Spinal cord (tissue), 10 donors: Measurements from ENCODE around the gene KLK11. TPM values are rescaled to one million over a fixed set of nuclear protein-coding genes. Genes with fewer than 3 reads are reported as not detected.

Experiments
- DNase-seq, 6 donors: peaks; one replicate each; pipeline versions ENCODE4 v3.0.0 to v3.0.0-alpha.2; 2013 to 2015; ENCODE audit warnings: low spot score in 6 of 6, low read depth in 4 of 6
- H3K27ac ChIP-seq: one replicate; pipeline ENCODE4 v1.5.1; 2013; ENCODE audit warnings: low read depth, low read length, control low read depth
- H3K27me3 ChIP-seq: one replicate; pipeline ENCODE4 v1.6.1; 2013; ENCODE audit warnings: low read length; ENCODE audit not compliant: control insufficient read depth, insufficient read depth
- H3K36me3 ChIP-seq: one replicate; pipeline ENCODE4 v1.6.1; 2013; ENCODE audit warnings: low read length; ENCODE audit not compliant: control insufficient read depth, insufficient read depth
- H3K4me1 ChIP-seq: one replicate; pipeline ENCODE4 v1.6.1; 2013; ENCODE audit warnings: low read length; ENCODE audit not compliant: control insufficient read depth, insufficient read depth
- H3K4me3 ChIP-seq: one replicate; pipeline ENCODE4 v1.5.1; 2013; ENCODE audit warnings: low read depth, low read length, control low read depth
- H3K9me3 ChIP-seq: one replicate; pipeline ENCODE4 v1.6.1; 2013; ENCODE audit warnings: low read length; ENCODE audit not compliant: control insufficient read depth, insufficient read depth
- WGBS: methylation state at CpG from one replicate; pipeline ENCODE4 v1.1.5; 2013; ENCODE audit warnings: missing lambda C conversion rate; ENCODE audit not compliant: insufficient coverage; 5-methylcytosine and 5-hydroxymethylcytosine counted together
- polyA plus RNA-seq, 2 donors: library from polyadenylated mRNA; unstranded; fragments of 120-200 nt; gene quantifications; one replicate each; pipeline ENCODE4 v1.2.1, GENCODE V29; 2013; ENCODE audit not compliant: insufficient read length in 2 of 2
- total RNA-seq, 2 donors: library from RNA; depleted of rRNA in 1 of 2; stranded (reverse); fragments of 120-200 nt in 1 of 2; fragments of >200 nt in 1 of 2; gene quantifications; one replicate each; pipeline versions ENCODE4 v1.2.3 to v1.2.4, GENCODE V29; 2013 to 2014
- donor health status: healthy.

The KLK11 gene
- total and polyA plus RNA-seq, 4 donors: not detected

- Histone ChIP-seq H3K27ac (no peak overlapping the region), H3K36me3 (no peaks in the 10 kb centered on the region), H3K4me1 (peaks cover 12% of the 10 kb centered on the region), H3K4me3 (no peak overlapping the region), H3K9me3 (no peaks in the 10 kb centered on the region), H3K27me3 (peaks cover 56% of the 10 kb centered on the region)
- DNase-seq: no peak
- 62% methylated on average over 14 of the region's 14 CpGs for WGBS
Measured at GRCh38 chr19:51022526-51022925, 3.9 kb downstream of the KLK11 start.

GRCh38 chr19:51020988-51021651 is 5.3 kb downstream of the KLK11 start:
- Histone ChIP-seq H3K27ac (no peak overlapping the region), H3K9me3 (no peaks in the 10 kb centered on the region), H3K4me3 (no peak overlapping the region), H3K36me3 (no peaks in the 10 kb centered on the region), H3K27me3 (peaks cover 62% of the 10 kb centered on the region), H3K4me1 (peaks cover 22% of the 10 kb centered on the region)
- peak in 3 of 6 donors; percentile 29 to 88 (median 56) for DNase-seq
- WGBS: 70% methylated on average over 2 of the region's 7 CpGs

GRCh38 chr19:51019544-51019925 is 6.9 kb downstream of the KLK11 start, which contains the start of gene KLK10:
KLK10 (minus strand) TSS chr19:51019709; CDS start chr19:51019130, 579 bp downstream.
- peaks cover 69% of the 10 kb centered on the region for H3K27me3 ChIP-seq
- DNase-seq: no peak
- H3K4me1 ChIP-seq: peaks cover 22% of the 10 kb centered on the region
- no peak within 1 kb of the TSS for H3K27ac ChIP-seq
- WGBS: 6% methylated on average over 12 of the region's 14 CpGs
- H3K4me3 ChIP-seq: peak within 1 kb of the TSS; percentile 9
- no peaks in the 10 kb centered on the region for H3K36me3 ChIP-seq
- no peaks in the 10 kb centered on the region for H3K9me3 ChIP-seq

GRCh38 chr19:51018745-51019543 is 7.5 kb downstream of the KLK11 start:
- DNase-seq: peak in 1 of 6 donors; percentile 9
- Histone ChIP-seq H3K4me3 (peak overlapping the region; percentile 9), H3K36me3 (no peaks in the 10 kb centered on the region), H3K4me1 (peaks cover 22% of the 10 kb centered on the region), H3K27me3 (peaks cover 69% of the 10 kb centered on the region), H3K9me3 (no peaks in the 10 kb centered on the region), H3K27ac (no peak overlapping the region)
- under 1% methylated on average over 65 of the region's 68 CpGs for WGBS

- no peak overlapping the region for H3K27ac ChIP-seq
- H3K9me3 ChIP-seq: no peaks in the 10 kb centered on the region
- peaks cover 66% of the 10 kb centered on the region for H3K27me3 ChIP-seq
- DNase-seq: peak in 3 of 6 donors; percentile 42 to 87 (median 43)
- under 1% methylated on average over 68 of the region's 68 CpGs for WGBS
- peak overlapping the region; percentile 35 for H3K4me3 ChIP-seq
- peaks cover 22% of the 10 kb centered on the region for H3K4me1 ChIP-seq
- H3K36me3 ChIP-seq: no peaks in the 10 kb centered on the region
Measured at GRCh38 chr19:51016798-51017683, 9.4 kb downstream of the KLK11 start.

GRCh38 chr19:51015691-51016267 is 10.6 kb downstream of the KLK11 start:
- H3K9me3 ChIP-seq: no peaks in the 10 kb centered on the region
- H3K4me1 ChIP-seq: peaks cover 22% of the 10 kb centered on the region
- peaks cover 66% of the 10 kb centered on the region for H3K27me3 ChIP-seq
- no peak overlapping the region for H3K27ac ChIP-seq
- no peak for DNase-seq
- WGBS: 89% methylated on average over 18 of the region's 19 CpGs
- H3K4me3 ChIP-seq: no peak overlapping the region
- no peaks in the 10 kb centered on the region for H3K36me3 ChIP-seq

GRCh38 chr19:51014242-51014641 is 12.2 kb downstream of the KLK11 start:
- H3K4me1 ChIP-seq: peaks cover 19% of the 10 kb centered on the region
- DNase-seq: no peak
- 92% methylated on average over 5 of the region's 6 CpGs for WGBS
- no peak overlapping the region for H3K4me3 ChIP-seq
- H3K9me3 ChIP-seq: no peaks in the 10 kb centered on the region
- no peak overlapping the region for H3K27ac ChIP-seq
- no peaks in the 10 kb centered on the region for H3K36me3 ChIP-seq
- H3K27me3 ChIP-seq: peaks cover 64% of the 10 kb centered on the region

GRCh38 chr19:51012661-51013190 is 13.7 kb downstream of the KLK11 start:
- DNase-seq: no peak
- H3K4me3 ChIP-seq: no peak overlapping the region
- H3K36me3 ChIP-seq: no peaks in the 10 kb centered on the region
- H3K4me1 ChIP-seq: peaks cover 11% of the 10 kb centered on the region
- no peaks in the 10 kb centered on the region for H3K9me3 ChIP-seq
- no peak overlapping the region for H3K27ac ChIP-seq
- 76% methylated on average over 11 of the region's 12 CpGs for WGBS
- peaks cover 50% of the 10 kb centered on the region for H3K27me3 ChIP-seq
